NCI-H2171 (cell line): Measurements from ENCODE around the gene MARCHF5.

ENCODE experiments used
- DNase-seq: peaks from one replicate; lab custom pipeline; 2025; lab: John Stamatoyannopoulos, UW

MARCHF5 gene

GRCh38 chr10:92290837-92291615 is at the start of gene MARCHF5, which contains the start of gene CPEB3:
Gene MARCHF5 (plus strand): TSS chr10:92291167. CDS start chr10:92291495, 328 bp downstream.
Gene CPEB3 (minus strand): TSS chr10:92291078. CDS start chr10:92240350, 50,728 bp downstream.
- peak; percentile 79 for DNase-seq

DNA sequence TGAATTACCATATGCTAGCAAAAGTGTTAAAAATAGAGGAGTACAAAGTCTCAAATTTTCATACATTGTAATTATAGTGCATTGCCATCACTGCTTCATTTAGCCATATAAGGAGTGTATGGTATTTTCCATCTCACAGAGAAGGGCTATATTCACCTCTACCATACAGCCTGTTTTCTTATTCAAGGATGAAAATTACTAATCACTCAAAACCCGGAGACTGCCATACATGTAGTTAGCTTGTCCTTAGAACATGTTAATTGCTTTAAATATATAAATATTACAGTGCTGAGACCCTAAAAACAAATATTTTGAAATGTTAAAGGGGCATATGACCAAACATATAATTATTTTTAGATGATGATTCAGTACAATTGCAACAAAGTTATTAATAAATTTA is 49.5 kb upstream of the MARCHF5 start:
- no peak for DNase-seq

DNA sequence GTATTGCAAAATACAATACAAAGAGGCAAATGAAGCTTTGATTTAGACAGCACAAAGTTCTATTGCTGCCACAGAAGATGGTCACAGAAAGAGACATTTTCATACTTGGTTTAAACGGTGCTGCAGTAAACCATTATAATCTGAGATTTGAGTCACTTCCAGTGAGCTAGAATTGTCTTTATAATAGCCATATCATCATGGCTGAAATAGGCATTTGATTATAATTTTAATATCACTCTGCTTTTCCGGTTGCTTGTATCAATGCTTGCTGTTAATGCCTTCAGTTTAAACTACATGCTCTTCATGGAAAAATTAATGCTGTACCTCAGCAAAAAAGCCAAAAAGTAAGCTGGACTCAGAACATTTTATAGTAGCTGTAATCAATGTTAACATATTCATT is 48.6 kb upstream of the MARCHF5 start:
- no peak for DNase-seq

GRCh38 chr10:92242910-92243671 is 47.9 kb upstream of the MARCHF5 start:
- DNase-seq: peak; percentile 25

DNA sequence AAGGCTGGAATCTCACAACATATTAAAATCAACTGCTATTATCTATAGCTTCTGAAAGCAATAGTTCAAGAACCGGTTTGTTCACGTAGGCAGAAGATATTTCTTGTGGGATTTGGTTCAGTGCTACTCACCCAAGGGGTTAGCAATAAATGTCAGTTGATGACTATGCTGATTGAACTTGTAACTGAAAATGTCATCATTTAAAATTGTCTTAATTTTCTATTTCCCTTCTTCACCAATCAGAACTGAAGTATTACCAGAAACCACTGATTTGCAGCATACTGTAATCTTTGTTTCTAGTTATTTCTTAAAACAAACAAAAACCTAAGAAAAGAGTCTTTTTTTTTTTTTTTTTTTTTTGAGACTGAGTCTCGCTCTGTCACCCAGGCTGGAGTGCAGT is 46.2 kb upstream of the MARCHF5 start:
- DNase-seq: no peak

DNA sequence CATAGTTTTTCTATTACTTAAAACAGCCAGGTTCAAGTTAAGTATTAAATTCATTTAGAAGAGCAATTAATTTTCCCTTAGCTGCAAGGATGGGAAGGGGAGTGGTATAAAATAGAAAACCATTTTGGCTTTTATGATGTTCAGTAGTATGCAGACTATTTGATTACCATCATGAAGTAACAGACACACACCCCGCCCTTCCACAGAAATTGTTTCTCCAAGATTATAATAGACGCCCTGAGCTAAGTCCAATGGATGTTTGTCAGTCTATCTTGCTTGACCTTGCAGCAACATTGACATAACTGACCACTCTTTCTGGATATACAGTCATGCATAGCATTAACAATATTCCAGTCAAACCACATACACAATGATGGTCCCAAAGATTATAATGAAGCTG is 42.4 kb upstream of the MARCHF5 start:
- DNase-seq: no peak

GRCh38 chr10:92263396-92263795 is 27.6 kb upstream of the MARCHF5 start:
- no peak for DNase-seq

DNA sequence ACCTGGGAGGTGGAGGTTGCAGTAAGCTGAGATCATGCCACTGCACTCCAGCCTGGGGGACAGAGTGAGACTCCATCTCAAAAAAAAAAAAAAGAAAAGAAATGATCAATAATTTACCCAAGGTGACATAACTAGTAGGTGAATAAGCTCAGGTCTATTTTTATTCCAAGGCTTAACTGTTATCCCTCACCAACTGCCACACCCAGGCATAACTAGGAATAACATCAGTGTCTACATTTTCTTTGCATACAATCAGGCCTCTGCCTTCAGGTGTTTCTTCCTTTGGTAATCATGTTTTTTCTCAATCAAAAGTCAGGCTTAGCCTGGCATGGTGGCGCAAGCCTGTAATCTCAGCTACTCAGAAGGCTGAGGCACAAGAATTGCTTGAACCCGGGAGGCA is 26.7 kb upstream of the MARCHF5 start:
- no peak for DNase-seq

- no peak for DNase-seq
These were observed 25.2 kb upstream of the MARCHF5 start for GRCh38 chr10:92265687-92266258.

GRCh38 chr10:92267343-92267742 is 23.6 kb upstream of the MARCHF5 start:
- no peak for DNase-seq

- no peak for DNase-seq
These were observed 22.2 kb upstream of the MARCHF5 start for GRCh38 chr10:92268748-92269147.

- DNase-seq: no peak
These were observed 16.9 kb upstream of the MARCHF5 start for GRCh38 chr10:92274071-92274470.

GRCh38 chr10:92278996-92279696 is 11.8 kb upstream of the MARCHF5 start:
- no peak for DNase-seq

DNA sequence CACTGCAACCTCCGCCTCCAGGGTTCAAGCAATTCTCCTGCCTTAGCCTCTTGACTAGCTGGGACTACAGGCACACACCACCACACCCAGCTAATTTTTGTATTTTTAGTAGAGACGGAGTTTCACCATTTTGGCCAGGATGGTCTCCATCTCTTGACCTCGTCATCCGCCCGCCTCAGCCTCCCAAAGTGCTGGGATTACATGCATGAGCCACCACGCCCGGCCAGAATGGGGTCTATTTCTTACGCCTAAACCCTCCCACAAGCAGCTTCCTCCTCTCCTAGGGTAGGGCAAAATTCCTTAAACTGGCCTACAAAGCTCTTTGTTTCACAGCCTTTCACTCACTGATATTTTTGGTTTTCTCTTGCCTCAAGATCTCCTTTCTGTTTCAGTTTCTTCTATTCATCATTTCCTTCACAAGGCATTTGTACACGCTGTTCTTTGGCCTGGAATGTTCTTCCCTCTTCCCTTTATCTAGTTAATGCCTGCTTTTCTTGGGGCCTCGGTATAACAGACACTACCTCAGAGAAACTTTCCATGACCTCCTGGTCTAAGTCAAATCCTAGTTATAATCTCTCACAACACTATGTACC is 6.8 kb upstream of the MARCHF5 start:
- DNase-seq: no peak

DNA sequence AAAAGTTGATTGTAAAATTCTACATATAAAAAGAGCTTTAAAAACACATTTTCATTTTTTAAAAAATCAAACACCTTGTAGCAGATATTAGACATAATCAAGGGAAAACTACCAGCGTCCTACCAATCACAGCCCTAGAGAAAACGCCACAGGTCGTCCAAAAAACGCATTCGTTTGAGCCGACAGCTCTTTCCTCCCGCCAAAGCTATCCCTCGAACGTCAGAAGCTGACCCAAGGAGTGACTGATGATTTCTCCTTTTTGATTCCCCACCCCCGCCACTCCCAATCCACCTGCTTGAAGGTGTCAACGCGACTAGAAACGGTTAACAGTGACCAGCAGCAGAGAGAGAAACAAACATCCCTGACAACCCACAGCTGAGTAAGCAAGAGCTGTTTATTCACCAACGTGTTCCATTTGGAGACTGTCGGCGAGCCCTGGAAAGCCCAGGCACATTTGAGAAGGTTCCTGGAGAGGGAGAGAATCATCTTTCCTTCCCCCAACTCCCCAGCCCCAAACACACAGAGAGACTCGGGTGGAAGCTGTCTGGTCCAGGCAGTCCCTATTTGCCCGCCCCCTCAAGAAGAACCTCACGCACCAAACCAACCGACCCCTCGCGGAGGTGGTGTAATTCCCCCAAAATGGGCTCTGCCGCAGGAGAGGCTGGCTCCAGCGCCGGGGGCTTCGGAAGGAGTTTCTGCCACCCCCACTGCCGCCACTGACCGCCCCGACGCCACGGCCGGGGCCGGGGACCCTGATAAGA is 711 bp upstream of the MARCHF5 start:
- no peak for DNase-seq

DNA sequence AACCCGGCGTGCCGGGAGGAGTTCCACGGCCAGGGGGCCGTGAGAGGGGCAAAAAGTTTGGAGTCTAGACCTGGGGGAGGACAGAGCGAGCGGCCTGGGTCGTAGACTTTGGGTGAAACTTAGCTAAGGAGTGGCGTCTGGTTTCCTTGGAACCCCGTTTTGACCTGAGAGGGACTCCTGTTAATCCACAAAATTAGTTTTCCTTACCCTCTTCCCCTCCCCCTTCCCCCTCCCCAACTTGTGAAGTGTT is 574 bp downstream of the MARCHF5 start:
- no peak for DNase-seq

- DNase-seq: no peak
These were observed 1.2 kb downstream of the MARCHF5 start for GRCh38 chr10:92291921-92292845.

GRCh38 chr10:92298487-92298886 is 7.5 kb downstream of the MARCHF5 start:
- DNase-seq: no peak

- DNase-seq: no peak
These were observed 12.1 kb downstream of the MARCHF5 start for GRCh38 chr10:92303096-92303495.

- DNase-seq: no peak
These were observed 13.1 kb downstream of the MARCHF5 start for GRCh38 chr10:92304061-92304460.
